GM10248 (cell line): ENCODE measurements around the gene NANOS3.

Experiments
- CTCF ChIA-PET: fragments of 300-600 bp; sonication (Branson Sonifier 250); formaldehyde crosslinking; extraction: SDS; loops from one replicate; lab custom pipeline; 2021; ENCODE audit warnings: antibody characterized with exemption; lab: Yijun Ruan, JAX
- POLR2A ChIA-PET: fragments of 350-650 bp; sonication (Branson Sonifier 250); formaldehyde crosslinking; extraction: SDS; loops from one replicate; lab custom pipeline; 2020; ENCODE audit warnings: antibody characterized with exemption; lab: Yijun Ruan, JAX
- DNase-seq: peaks from one replicate; pipeline ENCODE4 v3.0.0; 2012; ENCODE audit errors: extremely low spot score
- TF ChIP-seq, protein P1 (sequence below): IDR thresholded peaks from 2 replicates; pipeline ENCODE4 v1.5.1; 2012; ENCODE audit warnings: mild to moderate bottlenecking, low read depth; ENCODE audit errors: extremely low read depth, missing control alignments, control extremely low read depth

NANOS3 gene

DNA sequence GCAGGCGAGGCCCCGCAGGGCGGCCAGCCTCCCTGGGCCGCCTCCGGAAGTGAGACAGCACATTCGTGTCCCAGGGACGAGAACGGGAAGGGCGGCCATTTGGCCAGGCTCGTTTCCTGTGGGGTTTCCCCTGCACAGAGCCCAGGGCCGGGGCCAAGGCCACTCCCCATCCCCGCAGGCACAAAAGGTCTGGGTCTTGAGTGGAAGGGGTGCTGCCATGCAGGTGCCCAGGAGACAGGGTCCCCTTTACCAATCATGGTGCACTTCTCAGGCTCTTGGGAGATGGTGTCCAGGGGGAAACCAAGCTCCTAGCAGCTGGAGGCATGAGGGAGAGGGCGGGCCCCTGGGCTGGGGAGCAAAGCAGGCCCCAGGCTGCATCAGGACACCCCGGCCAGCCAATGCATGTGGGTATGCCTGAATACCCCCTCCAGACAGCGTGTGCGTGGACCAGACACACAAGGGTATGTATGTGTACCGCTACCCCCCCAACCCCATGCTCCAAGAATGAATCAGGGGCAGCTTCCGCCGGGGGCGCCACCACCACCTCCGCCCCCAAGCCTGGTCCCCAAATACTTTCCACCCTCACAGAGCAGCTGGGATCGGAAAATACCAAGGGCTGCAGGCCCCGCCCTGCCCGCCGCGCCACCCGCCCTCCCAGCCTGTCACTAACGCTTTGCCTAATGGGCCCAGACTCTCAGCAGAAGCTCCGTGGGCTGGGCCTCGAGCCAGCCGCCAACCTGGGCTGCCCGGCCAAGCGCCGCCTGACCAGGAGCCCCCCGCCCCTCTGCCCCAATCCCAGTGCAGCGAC is 37.6 kb upstream of the NANOS3 start:
- CTCF ChIA-PET = interaction anchor here (1.3 to 3.8 kb wide), 2 partner anchors 23 to 54 kb away, joined by 3 to 19 read pairs; no protein-coding TSS in a partner anchor

DNA sequence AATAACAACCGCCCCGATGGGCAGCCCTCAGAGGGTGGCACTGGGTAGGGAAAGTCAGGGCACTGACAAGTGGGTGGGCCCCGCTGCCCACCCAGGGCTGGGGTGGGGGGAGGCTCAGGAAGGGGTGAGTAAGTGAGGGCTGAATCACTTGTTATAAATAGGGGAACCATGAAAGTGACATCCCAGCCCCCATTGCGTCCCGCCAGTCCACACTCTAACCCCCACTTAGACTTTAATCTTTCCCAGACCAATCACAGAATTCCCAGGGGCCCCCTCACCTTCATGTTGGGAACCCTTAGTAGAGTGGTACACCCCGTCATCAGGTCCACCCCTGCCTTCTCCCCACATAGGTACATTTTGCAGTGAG is 37.0 kb upstream of the NANOS3 start:
- TF ChIP-seq, protein P1, sequence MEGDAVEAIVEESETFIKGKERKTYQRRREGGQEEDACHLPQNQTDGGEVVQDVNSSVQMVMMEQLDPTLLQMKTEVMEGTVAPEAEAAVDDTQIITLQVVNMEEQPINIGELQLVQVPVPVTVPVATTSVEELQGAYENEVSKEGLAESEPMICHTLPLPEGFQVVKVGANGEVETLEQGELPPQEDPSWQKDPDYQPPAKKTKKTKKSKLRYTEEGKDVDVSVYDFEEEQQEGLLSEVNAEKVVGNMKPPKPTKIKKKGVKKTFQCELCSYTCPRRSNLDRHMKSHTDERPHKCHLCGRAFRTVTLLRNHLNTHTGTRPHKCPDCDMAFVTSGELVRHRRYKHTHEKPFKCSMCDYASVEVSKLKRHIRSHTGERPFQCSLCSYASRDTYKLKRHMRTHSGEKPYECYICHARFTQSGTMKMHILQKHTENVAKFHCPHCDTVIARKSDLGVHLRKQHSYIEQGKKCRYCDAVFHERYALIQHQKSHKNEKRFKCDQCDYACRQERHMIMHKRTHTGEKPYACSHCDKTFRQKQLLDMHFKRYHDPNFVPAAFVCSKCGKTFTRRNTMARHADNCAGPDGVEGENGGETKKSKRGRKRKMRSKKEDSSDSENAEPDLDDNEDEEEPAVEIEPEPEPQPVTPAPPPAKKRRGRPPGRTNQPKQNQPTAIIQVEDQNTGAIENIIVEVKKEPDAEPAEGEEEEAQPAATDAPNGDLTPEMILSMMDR = no peak
- DNase-seq = no peak
- ChIA-PET POLR2A (interaction anchor here (0.6 to 3.1 kb wide), 7 partner anchors 9 to 589 kb away, joined by 3 to 37 read pairs (median 5); partner anchors contain the start of gene ZSWIM4), CTCF (interaction anchor here (3.8 kb wide), 1 partner anchor 22 kb away, joined by 19 read pairs; no protein-coding TSS in a partner anchor)

More for the DNA sequence above, 37.6 kb upstream of the NANOS3 start:
- TF ChIP-seq, protein P1 = no peak
- POLR2A ChIA-PET = interaction anchor here (0.7 to 3.1 kb wide), 7 partner anchors 8 to 52 kb away, joined by 3 to 37 read pairs (median 5); partner anchors contain the start of gene ZSWIM4
- DNase-seq = peak; percentile 89

DNA sequence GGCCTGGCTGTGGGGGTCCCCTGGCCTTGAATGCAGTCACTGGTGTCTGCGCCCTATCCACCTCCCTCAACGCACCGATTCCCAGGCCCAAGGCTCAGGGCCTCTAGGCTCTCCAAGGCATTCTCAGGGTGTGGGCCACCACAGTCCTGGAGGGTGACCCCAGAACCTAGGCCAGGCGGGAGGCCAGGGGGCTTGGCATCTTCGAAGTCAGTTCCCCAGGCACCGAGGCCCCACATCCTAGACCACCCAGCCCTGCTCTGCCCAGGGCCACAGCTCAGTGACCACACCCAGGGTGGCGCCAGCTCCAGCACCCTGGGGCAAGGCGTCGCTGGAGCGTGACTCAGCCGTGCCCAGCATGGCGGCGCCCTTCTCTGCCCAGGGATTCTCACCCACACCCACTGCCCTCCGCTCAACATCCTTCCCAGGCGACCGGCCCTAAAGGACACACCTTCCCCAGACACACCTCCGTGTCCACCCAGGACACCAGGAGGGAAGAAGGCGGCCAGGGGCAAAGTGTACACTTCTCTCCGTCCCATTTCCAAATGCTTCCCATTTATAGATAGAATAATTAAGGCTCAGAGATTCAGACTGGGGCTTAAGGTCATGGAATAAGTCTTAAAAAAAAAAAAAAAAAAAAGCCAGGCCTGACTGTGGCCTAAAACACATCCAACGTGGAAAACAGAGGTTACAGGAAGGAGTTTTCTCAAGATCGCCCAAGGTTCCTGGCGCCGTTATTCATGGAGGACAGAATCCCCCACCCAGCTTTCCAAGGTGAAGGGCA is 36.4 kb upstream of the NANOS3 start:
- POLR2A ChIA-PET = interaction anchor here (0.6 to 3.1 kb wide), 10 partner anchors 10 to 588 kb away, joined by 3 to 37 read pairs (median 5); partner anchors contain the start of gene ZSWIM4
- CTCF ChIA-PET = interaction anchor here (3.8 kb wide), 1 partner anchor 22 kb away, joined by 19 read pairs; no protein-coding TSS in a partner anchor
- TF ChIP-seq, protein P1 = no peak
- no peak for DNase-seq

DNA sequence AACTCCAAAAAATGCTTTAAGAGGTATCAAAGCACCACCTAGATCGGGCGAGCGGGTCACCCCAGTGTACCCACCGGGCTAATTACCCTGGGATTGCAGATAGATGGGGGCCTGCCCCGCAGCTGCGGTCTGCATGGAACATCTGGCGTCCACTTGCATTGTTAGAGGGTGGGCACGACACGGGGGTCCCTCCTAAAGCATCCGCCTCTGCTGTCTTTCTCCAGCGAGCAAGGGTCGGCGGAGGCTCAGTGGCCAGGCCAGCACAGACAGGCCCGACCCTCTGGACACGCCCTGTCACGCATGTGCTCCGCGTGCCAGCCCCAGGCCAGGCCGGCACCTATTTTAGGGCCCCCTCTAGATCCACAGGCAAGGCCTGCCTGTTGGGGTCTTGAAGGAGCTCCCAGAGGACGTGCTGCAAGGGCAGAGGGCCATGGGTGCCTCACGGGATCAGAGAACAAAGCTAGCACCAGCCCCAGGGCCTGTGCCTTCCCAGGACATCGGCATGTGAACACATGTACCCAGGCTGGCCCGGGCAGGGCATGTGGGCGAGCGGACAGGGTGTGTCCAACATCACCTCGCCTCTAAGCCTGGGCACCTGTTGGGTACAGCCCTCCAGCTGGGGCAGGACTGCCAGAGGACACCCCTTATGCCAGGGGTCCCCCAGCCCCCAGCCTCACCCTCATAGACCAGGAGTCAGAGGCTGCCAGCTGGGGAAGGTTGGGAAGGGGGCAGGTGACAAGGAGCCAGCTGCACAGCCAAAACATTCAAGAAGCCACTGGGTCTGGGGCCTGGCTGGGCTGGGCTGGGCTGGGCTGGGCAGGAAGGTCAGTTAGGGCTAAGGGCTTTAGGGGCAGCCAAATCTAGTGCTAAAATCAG is 35.6 kb upstream of the NANOS3 start:
- TF ChIP-seq, protein P1 = no peak
- ChIA-PET POLR2A (interaction anchor here (0.7 to 3.1 kb wide), 7 partner anchors 9 to 46 kb away, joined by 3 to 37 read pairs (median 5); partner anchors contain the start of gene ZSWIM4), CTCF (interaction anchor here (3.8 kb wide), 1 partner anchor 21 kb away, joined by 19 read pairs; no protein-coding TSS in a partner anchor)
- DNase-seq = no peak

DNA sequence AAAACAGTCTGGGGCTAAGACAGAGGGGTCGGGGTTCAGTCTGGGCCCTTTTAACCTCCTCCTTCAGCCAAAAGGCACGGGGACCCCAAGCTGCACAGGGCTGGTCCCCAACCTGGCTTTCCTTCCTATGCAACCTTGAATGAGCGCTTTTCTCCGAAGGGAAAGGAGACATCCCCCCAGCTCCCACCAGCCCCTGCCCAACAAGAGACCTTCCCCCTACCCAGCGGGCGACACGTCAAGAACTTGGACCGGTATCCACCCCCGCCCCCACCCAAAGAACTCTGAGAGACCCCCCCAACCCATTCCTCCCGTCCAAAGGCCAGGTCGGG is 35.0 kb upstream of the NANOS3 start:
- CTCF ChIA-PET = interaction anchor here (3.8 kb wide), 1 partner anchor 20 kb away, joined by 19 read pairs; no protein-coding TSS in a partner anchor
- TF ChIP-seq, protein P1 = no peak
- POLR2A ChIA-PET = interaction anchor here (0.7 to 3.1 kb wide), 5 partner anchors 19 to 47 kb away, joined by 3 to 37 read pairs (median 4); partner anchors contain the start of gene ZSWIM4
- DNase-seq = no peak
